Left ventricle myocardium inferior (tissue), 1 donor: ENCODE data around the gene CFAP74. TPM values are rescaled to one million over a fixed set of nuclear protein-coding genes. Genes with fewer than 3 reads are reported as not detected.

ENCODE experiments used
- DNase-seq: peaks from one replicate; pipeline ENCODE4 v3.0.0-alpha.2; 2020
- H3K27ac ChIP-seq: fragments of 200-600 bp; replicated peaks from 2 replicates; pipeline ENCODE4 v1.8.0; 2021
- H3K27me3 ChIP-seq: fragments of 200-600 bp; 2 replicates; pipeline ENCODE4 v1.8.0; 2021; ENCODE audit warnings: low read depth
- H3K36me3 ChIP-seq: fragments of 200-600 bp; 2 replicates; pipeline ENCODE4 v1.8.0; 2021
- H3K4me1 ChIP-seq: fragments of 200-600 bp; 2 replicates; pipeline ENCODE4 v1.8.0; 2021
- H3K4me3 ChIP-seq: fragments of 200-600 bp; 2 replicates; pipeline ENCODE4 v1.8.0; 2021; ENCODE audit warnings: mild to moderate bottlenecking, moderate library complexity
- H3K9me3 ChIP-seq: fragments of 200-600 bp; replicated peaks from 2 replicates; pipeline ENCODE4 v1.8.0; 2021
- intact Hi-C: fragments of 100-400 bp; cut with micrococcal nuclease; formaldehyde crosslinking; loops from one replicate; pipeline ENCODE4 v1.11.0; 2022
- total RNA-seq: library from RNA; stranded (reverse); fragmentation: NEBNext Ultra II Directional; extraction: Animal tissue kit (Norgen Biotek cat#: 25700); gene quantifications from one replicate; pipeline ENCODE4 v1.2.1, GENCODE V29; 2021
- TF ChIP-seq, protein P1 (sequence below): fragments of 200-600 bp; IDR thresholded peaks from 2 replicates; pipeline ENCODE4 v1.8.0; 2021; ENCODE audit warnings: antibody characterized with exemption, mild to moderate bottlenecking, borderline replicate concordance
- donor health status: DM: no; HTN: yes; CAD: no; lungs with severe emphysema.

The CFAP74 gene
- total RNA-seq, 1 donor from 2014 or later, result not detected

DNA sequence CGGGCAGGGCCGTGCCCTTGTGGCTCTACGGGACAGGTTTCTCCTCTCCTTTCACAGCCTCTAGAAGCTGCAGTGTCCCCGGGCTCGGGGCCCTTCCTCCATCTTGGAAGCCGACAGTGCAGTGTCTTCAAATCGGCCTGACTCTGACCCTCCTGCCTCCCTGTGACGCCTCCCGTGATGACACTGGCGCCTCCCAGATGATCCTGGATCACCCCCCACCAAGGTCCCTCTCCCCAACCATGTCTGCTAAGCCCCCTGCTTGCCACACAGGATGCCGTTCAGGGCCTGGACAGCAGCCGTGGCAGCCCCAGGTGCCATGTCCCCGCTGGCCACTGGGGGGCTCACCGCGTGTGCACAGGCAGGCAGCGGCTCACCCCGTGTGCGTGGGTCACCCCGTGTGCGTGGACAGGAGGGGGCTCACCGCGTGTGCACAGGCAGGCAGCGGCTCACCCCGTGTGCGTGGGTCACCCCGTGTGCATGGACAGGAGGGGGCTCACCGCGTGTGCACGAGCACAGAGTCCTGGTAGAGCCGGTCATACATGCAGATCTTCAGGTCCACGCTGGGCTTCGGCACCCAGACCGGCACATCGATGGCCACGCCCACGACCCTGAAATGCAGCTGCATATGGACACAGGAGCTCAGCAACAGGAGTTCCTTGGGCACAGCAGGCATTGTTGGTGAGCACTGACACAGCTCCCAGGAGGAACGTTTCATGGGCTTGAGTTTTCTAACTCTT, 59.6 kb downstream of the CFAP74 start:
- Histone ChIP-seq H3K36me3 (no peaks in the 10 kb centered on the region), H3K4me3 (peak overlapping the region; percentile 17), H3K27me3 (peaks cover 67% of the 10 kb centered on the region), H3K4me1 (peaks cover 15% of the 10 kb centered on the region), H3K27ac (no peak overlapping the region), H3K9me3 (no peaks in the 10 kb centered on the region)
- TF ChIP-seq, protein P1, sequence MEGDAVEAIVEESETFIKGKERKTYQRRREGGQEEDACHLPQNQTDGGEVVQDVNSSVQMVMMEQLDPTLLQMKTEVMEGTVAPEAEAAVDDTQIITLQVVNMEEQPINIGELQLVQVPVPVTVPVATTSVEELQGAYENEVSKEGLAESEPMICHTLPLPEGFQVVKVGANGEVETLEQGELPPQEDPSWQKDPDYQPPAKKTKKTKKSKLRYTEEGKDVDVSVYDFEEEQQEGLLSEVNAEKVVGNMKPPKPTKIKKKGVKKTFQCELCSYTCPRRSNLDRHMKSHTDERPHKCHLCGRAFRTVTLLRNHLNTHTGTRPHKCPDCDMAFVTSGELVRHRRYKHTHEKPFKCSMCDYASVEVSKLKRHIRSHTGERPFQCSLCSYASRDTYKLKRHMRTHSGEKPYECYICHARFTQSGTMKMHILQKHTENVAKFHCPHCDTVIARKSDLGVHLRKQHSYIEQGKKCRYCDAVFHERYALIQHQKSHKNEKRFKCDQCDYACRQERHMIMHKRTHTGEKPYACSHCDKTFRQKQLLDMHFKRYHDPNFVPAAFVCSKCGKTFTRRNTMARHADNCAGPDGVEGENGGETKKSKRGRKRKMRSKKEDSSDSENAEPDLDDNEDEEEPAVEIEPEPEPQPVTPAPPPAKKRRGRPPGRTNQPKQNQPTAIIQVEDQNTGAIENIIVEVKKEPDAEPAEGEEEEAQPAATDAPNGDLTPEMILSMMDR, result peak; percentile 94
- intact Hi-C loops, result no loop called here
- no peak for DNase-seq

DNA sequence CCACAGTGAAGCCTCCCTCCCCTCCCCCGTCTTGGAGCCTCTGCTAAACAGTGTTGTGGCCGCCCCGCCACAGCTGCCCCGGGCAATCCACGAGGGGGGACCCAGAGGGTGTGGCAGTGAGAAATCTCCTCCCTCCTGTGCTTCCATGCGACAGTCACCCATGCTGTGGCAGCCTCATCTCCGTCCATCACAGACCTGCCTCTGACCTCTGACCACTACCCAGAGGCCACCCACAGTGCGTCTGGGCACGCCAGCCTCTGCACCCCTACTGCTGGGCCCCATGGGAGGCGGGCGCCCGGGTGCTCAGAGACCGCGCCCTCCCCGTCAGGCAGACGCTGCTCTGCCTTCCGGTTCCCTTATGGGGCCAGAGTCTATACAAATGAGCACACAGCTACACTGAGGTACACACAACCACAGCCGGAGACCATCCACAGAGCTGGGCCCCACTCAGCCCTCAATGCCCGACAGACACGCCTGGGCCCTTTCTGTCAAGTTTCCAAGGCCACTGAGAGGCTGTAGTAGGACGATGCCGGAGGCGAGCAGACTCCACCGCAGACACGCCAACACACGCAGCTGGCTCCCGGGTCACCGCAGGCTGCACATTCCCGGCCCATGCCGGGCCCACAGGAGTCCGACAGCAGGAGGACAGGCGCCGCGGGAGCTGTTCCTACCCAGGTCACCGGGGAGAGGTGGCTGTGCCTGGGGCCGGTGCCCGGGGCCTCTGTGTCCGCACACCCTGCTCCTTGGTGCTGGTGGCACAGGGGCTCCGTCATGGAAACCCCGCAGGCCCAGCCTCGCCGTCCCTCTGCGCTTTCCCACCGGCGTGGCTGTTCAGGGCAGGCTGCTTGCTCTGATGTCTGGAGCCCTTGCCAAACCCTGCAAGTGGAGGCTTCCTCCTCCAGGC, 60.6 kb downstream of the CFAP74 start:
- DNase-seq, result no peak
- TF ChIP-seq, protein P1, result no peak
- intact Hi-C loops, result no loop called here
- H3K36me3 ChIP-seq, result no peaks in the 10 kb centered on the region
- peaks cover 72% of the 10 kb centered on the region for H3K27me3 ChIP-seq
- H3K4me1 ChIP-seq, result peaks cover 15% of the 10 kb centered on the region
- no peaks in the 10 kb centered on the region for H3K9me3 ChIP-seq
- no peak overlapping the region for H3K4me3 ChIP-seq
- no peak overlapping the region for H3K27ac ChIP-seq

DNA sequence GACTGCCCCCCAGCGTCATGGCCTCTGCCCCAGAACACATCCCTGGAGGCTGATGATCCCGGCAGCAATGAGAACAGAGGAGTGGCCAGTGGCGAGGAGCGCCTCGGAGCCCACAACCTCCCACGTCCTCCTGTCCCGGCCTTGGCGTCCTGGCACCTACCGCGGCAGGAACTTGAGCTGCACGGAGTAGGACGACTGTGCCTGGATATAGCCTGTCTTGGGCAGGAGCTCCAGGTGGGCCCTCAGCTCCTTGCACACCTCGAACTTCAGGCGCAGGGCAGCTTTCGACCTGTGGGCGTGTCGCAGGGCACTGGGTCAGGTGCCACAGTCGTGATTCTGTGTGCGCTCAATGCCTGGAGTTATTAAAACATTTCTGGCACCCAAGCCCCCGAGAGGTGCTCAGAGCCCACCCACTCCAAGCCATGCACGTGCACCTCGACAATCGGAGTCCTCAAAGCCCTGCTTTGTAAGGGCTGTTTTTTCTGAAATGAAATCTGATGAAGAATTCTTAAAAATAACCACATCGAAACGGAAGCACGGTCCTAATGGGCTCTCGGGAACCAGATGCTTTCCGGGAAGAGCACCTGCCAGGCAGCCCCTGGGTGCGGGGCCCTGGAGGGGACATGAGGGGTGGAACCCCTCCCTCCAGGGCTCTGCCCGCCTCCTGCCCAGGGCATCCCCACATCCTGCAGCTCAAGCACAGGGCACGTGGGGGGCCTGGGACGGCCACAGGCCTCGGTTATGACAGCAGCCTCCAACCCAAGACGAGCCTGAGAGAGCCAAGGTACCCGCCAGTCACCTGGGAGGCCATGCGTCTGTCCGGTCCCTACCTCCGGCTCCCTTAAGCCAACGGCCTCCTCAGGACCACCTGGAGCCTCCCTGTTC, 61.5 kb downstream of the CFAP74 start:
- Histone ChIP-seq H3K27me3 (peaks cover 68% of the 10 kb centered on the region), H3K4me3 (no peak overlapping the region), H3K9me3 (no peaks in the 10 kb centered on the region), H3K27ac (no peak overlapping the region), H3K36me3 (no peaks in the 10 kb centered on the region), H3K4me1 (peaks cover 15% of the 10 kb centered on the region)
- TF ChIP-seq, protein P1, result no peak
- DNase-seq, result no peak
- intact Hi-C loops, result no loop called here

DNA sequence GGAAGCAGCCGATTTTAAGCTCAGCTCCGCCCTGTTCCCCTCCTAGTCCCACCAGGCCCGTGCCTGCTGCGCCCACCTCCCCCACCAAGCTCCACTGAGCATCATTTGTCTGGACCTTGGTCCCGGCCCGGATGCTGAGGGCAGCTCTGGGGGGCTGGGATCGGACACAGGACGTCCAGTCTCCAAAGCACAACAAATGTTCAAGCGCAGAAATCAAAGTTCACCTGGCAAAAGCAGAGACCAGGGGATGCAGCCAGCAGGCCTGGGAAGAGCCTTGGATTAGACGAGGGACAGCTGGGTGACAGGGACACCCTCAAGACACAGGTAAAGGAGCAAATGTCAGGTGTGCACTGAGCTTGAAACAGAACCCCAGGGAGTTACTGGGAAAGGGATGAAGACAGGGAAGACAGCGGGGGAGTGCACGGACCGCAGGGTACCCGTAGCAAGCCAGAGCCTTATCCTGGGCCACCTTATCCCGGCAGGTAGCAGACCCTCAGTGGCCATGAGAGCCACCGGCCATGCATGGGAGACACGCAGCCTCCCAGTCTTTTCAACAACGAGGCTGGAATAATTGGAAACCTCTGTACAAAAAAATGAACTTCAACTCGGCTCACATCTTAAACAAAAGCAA, 62.3 kb downstream of the CFAP74 start:
- Histone ChIP-seq H3K4me1 (peaks cover 7% of the 10 kb centered on the region), H3K36me3 (no peaks in the 10 kb centered on the region), H3K4me3 (no peak overlapping the region), H3K27me3 (peaks cover 60% of the 10 kb centered on the region), H3K27ac (no peak overlapping the region), H3K9me3 (no peaks in the 10 kb centered on the region)
- TF ChIP-seq, protein P1, result no peak
- DNase-seq, result no peak
- intact Hi-C loops, result no loop called here

DNA sequence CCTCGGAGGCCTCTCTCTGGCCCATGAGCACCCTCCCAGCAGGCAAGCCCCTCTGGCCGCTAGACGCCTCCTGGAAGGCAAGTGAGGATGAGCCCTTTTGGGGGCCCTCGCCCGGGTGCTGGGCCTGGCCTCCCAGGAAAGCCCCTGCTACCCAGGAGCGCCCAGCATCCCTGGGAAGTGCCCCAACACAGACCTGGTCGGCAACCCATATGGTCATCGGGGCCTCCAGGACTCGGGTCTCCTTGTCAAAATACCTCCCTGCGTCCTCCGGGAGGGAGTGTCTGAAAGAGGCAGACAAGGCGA, 63.5 kb downstream of the CFAP74 start:
- H3K27me3 ChIP-seq, result peaks cover 51% of the 10 kb centered on the region
- peaks cover 6% of the 10 kb centered on the region for H3K4me1 ChIP-seq
- TF ChIP-seq, protein P1, result no peak
- no peak overlapping the region for H3K4me3 ChIP-seq
- no peaks in the 10 kb centered on the region for H3K9me3 ChIP-seq
- intact Hi-C loops, result no loop called here
- H3K27ac ChIP-seq, result no peak overlapping the region
- H3K36me3 ChIP-seq, result no peaks in the 10 kb centered on the region
- no peak for DNase-seq
